ENCODE data around the gene PEAR1. TPM values are rescaled to one million over a fixed set of nuclear protein-coding genes. Genes with fewer than 3 reads are reported as not detected.

The PEAR1 gene
- total and polyA plus RNA-seq, 8 donors: 1.2 to 16.3 (median 2.7) TPM

DNA sequence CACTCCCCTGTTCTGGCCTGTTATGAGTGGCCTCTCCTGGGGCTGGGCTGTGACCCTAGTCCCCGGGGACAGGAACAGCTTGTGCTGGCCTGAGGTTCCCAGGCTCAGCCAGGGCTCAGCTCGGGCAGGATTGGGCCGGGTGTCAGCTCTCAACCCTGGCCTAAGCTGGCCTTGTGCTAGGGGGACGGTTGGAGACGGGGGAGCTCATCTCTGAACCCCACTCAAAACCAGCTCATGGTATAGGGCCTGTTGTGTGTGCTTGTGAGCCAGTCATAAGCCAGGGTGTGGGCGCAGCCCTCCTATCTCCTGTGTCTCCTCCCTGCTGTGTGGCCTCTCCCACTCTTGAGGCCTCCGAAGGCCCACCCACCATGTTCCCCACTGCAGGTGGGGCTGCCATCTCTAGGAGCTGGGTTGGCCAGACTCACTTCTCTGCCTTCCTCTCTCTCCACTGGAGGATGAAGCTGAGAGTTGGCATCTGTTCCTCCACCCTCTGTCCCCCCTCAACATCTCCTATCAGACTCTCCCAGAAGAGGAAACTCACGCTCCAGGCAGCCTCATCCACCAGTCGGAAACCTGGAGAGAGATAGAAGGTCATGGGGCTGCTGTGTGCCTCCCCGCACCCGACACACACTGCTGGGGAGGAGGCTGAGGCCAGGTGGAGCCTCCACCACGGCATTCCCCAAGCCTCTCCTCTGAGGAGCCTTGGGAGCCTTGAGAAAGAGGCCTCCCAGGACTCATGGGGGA is 1.4 kb downstream of the PEAR1 start:
- TF ChIP-seq POLR2AphosphoS5 (IDR thresholded peaks at IDR 0.05) (peak in 1 of 3 donors; percentile 7), EP300 (IDR thresholded peaks at IDR 0.05) (no peak)
- Histone ChIP-seq H3K27me3 (peaks cover 5 to 73% (median 23%) of the 10 kb centered on the region in 3 donors), H3K27ac (peak overlapping the region; percentile 74 to 91 (median 85)), H3K4me3 (peak overlapping the region; percentile 39 to 47 (median 43)), H3K9me3 (no peaks in the 10 kb centered on the region), H3K36me3 (no peaks in the 10 kb centered on the region), H3K4me1 (peaks cover 19 to 71% (median 32%) of the 10 kb centered on the region in 4 donors)
- intact Hi-C loops (cut with DNase I; ENCODE audit: low total_unique reads): no loop called here
- DNase-seq: peak in 1 of 2 donors; percentile 66
- 62 to 69% (median 68%) methylated on average over 7 to 12 of the region's 12 CpGs for WGBS, 5 donors

DNA sequence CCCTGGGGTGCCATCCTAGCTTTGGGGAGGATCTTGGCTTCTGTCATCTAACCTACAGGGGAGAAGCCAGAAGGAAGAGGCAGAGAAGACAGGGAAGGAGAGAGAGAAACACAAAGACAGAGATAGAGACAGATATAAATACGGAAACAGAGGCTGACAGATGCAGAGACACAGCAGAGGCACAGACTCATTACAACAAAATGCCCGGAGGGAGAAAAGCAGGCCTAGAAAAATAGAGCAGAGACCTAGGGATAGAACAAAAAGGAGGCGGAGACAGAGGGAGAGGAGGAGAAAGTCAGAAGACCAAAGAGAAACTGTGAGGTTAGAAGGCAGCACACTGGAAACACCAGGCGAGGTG is 1.9 kb downstream of the PEAR1 start:
- Histone ChIP-seq H3K9me3 (no peaks in the 10 kb centered on the region), H3K27ac (peak overlapping the region in 4 of 5 donors; percentile 79 to 91 (median 86)), H3K36me3 (no peaks in the 10 kb centered on the region), H3K4me3 (peak overlapping the region in 1 of 4 donors; percentile 45), H3K27me3 (peaks cover 5 to 79% (median 25%) of the 10 kb centered on the region in 3 donors), H3K4me1 (peaks cover 19 to 72% (median 30%) of the 10 kb centered on the region in 4 donors)
- 66 to 81% (median 75%) methylated on average over 4 of the region's 4 CpGs for WGBS, 5 donors
- no peak for TF ChIP-seq EP300 (IDR thresholded peaks at IDR 0.05)
- no peak for TF ChIP-seq POLR2A (IDR thresholded peaks at IDR 0.05)
- TF ChIP-seq POLR2AphosphoS5 (IDR thresholded peaks at IDR 0.05): no peak
- intact Hi-C loops (cut with DNase I; ENCODE audit: low total_unique reads): no loop called here
- DNase-seq: no peak

DNA sequence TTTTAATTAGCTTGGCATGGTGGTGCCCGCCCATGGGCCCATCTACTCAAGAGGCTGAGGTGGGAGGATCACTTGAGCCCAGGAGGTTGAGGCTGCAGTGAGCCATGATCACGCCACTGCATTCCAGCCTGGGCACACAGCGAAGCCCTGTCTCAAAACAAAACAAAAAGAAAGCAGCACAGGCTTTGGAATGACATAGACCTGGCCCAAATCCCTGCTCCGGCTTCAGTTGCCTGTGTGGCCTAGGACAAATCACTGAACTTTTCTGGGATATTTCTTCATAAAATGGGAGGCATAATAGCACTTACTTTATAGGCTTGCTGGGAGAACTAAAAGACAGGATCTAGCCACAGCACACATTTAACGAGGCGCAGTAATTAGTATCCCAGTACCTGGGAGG is 2.4 kb downstream of the PEAR1 start:
- H3K4me1 ChIP-seq: peaks cover 19 to 77% (median 33%) of the 10 kb centered on the region in 4 donors
- WGBS, 5 donors: 88 to 94% (median 92%) methylated on average over 6 of the region's 6 CpGs

GRCh38 chr1:156896490-156897033 is 3.0 kb downstream of the PEAR1 start:
- intact Hi-C loops (cut with DNase I; ENCODE audit: low total_unique reads): no loop called here
- Histone ChIP-seq H3K36me3 (no peaks in the 10 kb centered on the region), H3K4me3 (no peak overlapping the region), H3K4me1 (peaks cover 19 to 83% (median 33%) of the 10 kb centered on the region in 4 donors), H3K27ac (peak overlapping the region in 4 of 5 donors; percentile 53 to 91 (median 72)), H3K9me3 (no peaks in the 10 kb centered on the region), H3K27me3 (peaks cover 5 to 87% (median 25%) of the 10 kb centered on the region in 3 donors)
- TF ChIP-seq EP300 (IDR thresholded peaks at IDR 0.05): no peak
- no peak for TF ChIP-seq POLR2A (IDR thresholded peaks at IDR 0.05)
- TF ChIP-seq CTCF (IDR thresholded peaks at IDR 0.05): no peak
- TF ChIP-seq POLR2AphosphoS5 (IDR thresholded peaks at IDR 0.05): no peak
- no peak for DNase-seq
- 78 to 83% (median 80%) methylated on average over 14 to 16 of the region's 16 CpGs for WGBS, 5 donors

More for the DNA sequence above, 2.4 kb downstream of the PEAR1 start:
- no peak for DNase-seq
- Histone ChIP-seq H3K27ac (peak overlapping the region in 4 of 5 donors; percentile 57 to 91 (median 86)), H3K36me3 (no peaks in the 10 kb centered on the region), H3K4me3 (no peak overlapping the region), H3K27me3 (peaks cover 5 to 84% (median 25%) of the 10 kb centered on the region in 3 donors), H3K9me3 (no peaks in the 10 kb centered on the region)
- TF ChIP-seq POLR2A (IDR thresholded peaks at IDR 0.05) (no peak), EP300 (IDR thresholded peaks at IDR 0.05) (no peak), CTCF (IDR thresholded peaks at IDR 0.05) (no peak), POLR2AphosphoS5 (IDR thresholded peaks at IDR 0.05) (no peak)
- intact Hi-C loops (cut with DNase I; ENCODE audit: low total_unique reads): no loop called here

DNA sequence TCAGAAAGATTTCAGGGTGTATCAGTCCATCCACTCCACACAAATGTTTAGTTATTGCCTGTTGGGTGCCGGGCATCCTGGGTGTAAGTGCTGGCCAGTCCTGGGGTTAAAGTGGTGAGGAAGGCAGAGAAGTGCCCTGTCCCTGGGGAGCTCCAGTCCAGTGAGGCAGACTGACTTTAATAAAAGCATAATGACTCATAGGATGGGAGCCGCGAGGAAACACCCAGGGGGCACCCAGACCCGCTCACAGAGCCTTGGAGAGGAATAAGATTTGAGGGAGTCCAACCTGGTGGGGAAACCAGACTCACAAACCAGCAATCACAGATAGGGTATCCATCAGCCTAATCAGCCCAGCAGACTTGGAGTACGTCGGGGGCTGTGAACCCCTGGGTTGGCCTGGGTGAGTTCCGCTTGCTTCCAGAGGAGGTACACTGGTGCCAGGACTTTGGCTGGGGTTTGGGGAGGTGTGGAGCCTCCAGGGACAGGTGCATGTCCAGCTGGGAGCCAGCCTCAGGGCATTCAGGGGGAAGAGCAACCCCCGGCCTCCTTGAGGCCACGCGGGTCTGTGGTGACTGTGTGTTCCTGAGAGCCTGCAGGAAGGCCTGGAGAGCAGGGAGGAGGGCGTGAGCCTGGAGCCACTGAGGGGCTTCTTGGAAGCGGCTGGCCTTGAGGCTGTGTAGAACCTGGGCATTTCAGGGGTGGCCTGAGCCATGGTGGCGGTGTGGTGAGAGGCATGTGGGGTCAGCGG is 3.7 kb downstream of the PEAR1 start:
- Histone ChIP-seq H3K9me3 (no peaks in the 10 kb centered on the region), H3K27me3 (peaks cover 5 to 85% (median 21%) of the 10 kb centered on the region in 3 donors), H3K4me1 (peaks cover 16 to 77% (median 29%) of the 10 kb centered on the region in 4 donors), H3K4me3 (no peak overlapping the region), H3K36me3 (no peaks in the 10 kb centered on the region), H3K27ac (peak overlapping the region in 4 of 5 donors; percentile 53 to 91 (median 72))
- WGBS, 5 donors: 67 to 84% (median 81%) methylated on average over 13 to 14 of the region's 14 CpGs
- DNase-seq: no peak
- no peak for TF ChIP-seq POLR2AphosphoS5 (IDR thresholded peaks at IDR 0.05)
- intact Hi-C loops (cut with DNase I; ENCODE audit: low total_unique reads): no loop called here
